ENCODE data around the gene RAB27B.

RAB27B gene

GRCh38 chr18:54872681-54873080 is 44.4 kb downstream of the RAB27B start:
- no peak for DNase-seq

- no peak for DNase-seq
Measured at GRCh38 chr18:54873884-54874255, 45.6 kb downstream of the RAB27B start.

GRCh38 chr18:54875063-54875462 is 46.8 kb downstream of the RAB27B start:
- no peak for DNase-seq

- no peak for DNase-seq
Measured at GRCh38 chr18:54877076-54877475, 48.8 kb downstream of the RAB27B start.

- DNase-seq, result no peak
Measured at GRCh38 chr18:54878159-54878622, 49.9 kb downstream of the RAB27B start.

- DNase-seq, result no peak
Measured at GRCh38 chr18:54878659-54879358, 50.5 kb downstream of the RAB27B start.

GRCh38 chr18:54879691-54880090 is 51.4 kb downstream of the RAB27B start:
- DNase-seq, result no peak

GRCh38 chr18:54880395-54881105 is 52.3 kb downstream of the RAB27B start:
- DNase-seq, result no peak

- DNase-seq, result no peak
Measured at GRCh38 chr18:54881229-54881768, 53.0 kb downstream of the RAB27B start.

- no peak for DNase-seq
Measured at GRCh38 chr18:54882318-54882717, 54.0 kb downstream of the RAB27B start.

GRCh38 chr18:54883816-54884604 is 55.7 kb downstream of the RAB27B start:
- DNase-seq, result no peak

- no peak for DNase-seq
Measured at GRCh38 chr18:54888378-54888777, 60.1 kb downstream of the RAB27B start.

GRCh38 chr18:54888933-54889332 is 60.7 kb downstream of the RAB27B start:
- DNase-seq, result no peak

GRCh38 chr18:54899500-54899899 is 71.2 kb downstream of the RAB27B start:
- no peak for DNase-seq

- no peak for DNase-seq
Measured at GRCh38 chr18:54900290-54900689, 72.0 kb downstream of the RAB27B start.

- DNase-seq, result no peak
Measured at GRCh38 chr18:54904581-54904980, 76.3 kb downstream of the RAB27B start.

- DNase-seq, result no peak
Measured at GRCh38 chr18:54905629-54906028, 77.4 kb downstream of the RAB27B start.

- DNase-seq, result no peak
Measured at GRCh38 chr18:54906331-54907185, 78.3 kb downstream of the RAB27B start.

GRCh38 chr18:54909538-54909937 is 81.3 kb downstream of the RAB27B start:
- no peak for DNase-seq

GRCh38 chr18:54910161-54910919 is 82.1 kb downstream of the RAB27B start:
- DNase-seq, result no peak

- no peak for DNase-seq
Measured at GRCh38 chr18:54911551-54911950, 83.3 kb downstream of the RAB27B start.

- no peak for DNase-seq
Measured at GRCh38 chr18:54914816-54915215, 86.5 kb downstream of the RAB27B start.

Data from NK-92 treated with Interleukin-12 subunit alpha and Interleukin-12 subunit beta, amount 100 ng/mL, for 24 hours (cell line).